H4 (cell line): ENCODE results near the gene NAPSA. TPM values are rescaled to one million over a fixed set of nuclear protein-coding genes. Genes with fewer than 3 reads are reported as not detected.
"Not testable (repeated sequence)": the region's sequence is repeated elsewhere in the genome, so short reads cannot be mapped to it uniquely, and the experiment has no call there.

ENCODE experiments used
- DNase-seq: peaks from one replicate; pipeline ENCODE4 v3.0.0-alpha.2; 2015; ENCODE audit warnings: low spot score
- total RNA-seq: library from RNA; depleted of rRNA; stranded (reverse); fragments of >200 nt; shearing (Covaris generic); gene quantifications from 2 replicates; pipeline ENCODE4 v1.2.3, GENCODE V29; 2014

The NAPSA gene
- total RNA-seq, 1 experiment from 2014 or later = 0.99 TPM

GRCh38 chr19:50361290-50362029 is 4.0 kb downstream of the NAPSA start:
- DNase-seq = no peak

DNA sequence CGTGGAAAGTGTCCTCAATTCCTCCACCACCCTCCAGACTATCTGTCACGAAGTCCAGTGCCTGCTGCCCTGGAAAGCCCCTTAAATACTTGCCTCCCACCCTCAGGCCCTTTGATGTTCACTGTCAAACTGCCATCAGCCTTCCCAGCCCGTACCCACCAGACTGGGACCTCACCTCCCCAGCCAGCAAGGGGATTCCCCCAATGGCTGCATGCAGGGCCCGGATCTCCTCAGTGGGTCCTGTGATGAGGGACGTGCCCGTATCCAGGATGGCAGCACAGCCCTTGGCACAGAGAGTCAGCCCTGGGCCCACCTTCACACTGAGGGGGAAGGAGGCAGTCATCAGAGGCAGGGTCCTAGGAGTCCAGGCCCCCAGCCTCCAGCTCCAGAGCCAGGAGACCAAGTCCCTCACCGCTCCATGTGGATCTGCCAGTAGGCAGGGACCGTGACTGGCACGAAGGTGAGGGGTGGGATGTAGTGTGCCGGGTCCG is 6.1 kb downstream of the NAPSA start:
- no peak for DNase-seq

DNA sequence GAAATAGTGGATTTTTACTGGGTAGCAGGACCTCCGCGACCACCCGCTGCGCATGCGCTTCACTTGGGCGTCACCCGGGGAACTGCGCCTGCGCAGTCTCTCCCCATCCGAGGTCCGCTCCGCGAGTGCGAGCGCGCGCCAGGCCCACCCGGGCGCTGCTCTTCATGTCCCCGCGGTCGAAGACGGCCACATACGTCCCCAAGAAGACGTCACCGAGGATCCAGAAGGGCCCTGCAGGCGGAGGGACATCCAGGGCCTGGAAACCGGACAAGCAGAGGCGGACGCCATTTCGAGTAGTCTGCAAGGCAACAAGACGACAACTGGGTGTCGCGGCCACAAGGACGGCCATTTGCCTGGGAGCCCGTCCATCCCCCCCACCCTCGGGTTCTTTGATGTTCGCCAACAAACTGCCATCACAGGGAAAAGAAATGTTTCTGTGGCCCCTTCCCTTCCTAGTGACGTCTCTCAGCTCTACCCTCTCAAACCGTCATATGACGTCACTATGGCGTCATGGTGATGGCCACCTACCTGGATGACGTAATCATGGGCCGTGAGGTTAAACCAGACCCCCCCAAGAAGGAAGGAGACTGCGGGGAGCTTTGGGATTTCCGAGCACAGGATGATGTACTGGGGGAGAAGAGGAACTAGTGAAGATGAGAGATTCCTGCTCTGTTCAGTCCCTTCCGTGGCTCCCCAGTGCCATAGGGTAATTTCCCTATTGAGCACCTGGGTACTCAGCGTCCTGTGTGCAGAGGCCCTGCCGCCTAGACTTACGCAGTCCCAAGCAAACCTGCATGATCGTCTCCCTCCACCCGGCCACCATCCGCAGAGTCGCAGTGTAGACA is 6.7 kb downstream of the NAPSA start:
- DNase-seq = no peak

DNA sequence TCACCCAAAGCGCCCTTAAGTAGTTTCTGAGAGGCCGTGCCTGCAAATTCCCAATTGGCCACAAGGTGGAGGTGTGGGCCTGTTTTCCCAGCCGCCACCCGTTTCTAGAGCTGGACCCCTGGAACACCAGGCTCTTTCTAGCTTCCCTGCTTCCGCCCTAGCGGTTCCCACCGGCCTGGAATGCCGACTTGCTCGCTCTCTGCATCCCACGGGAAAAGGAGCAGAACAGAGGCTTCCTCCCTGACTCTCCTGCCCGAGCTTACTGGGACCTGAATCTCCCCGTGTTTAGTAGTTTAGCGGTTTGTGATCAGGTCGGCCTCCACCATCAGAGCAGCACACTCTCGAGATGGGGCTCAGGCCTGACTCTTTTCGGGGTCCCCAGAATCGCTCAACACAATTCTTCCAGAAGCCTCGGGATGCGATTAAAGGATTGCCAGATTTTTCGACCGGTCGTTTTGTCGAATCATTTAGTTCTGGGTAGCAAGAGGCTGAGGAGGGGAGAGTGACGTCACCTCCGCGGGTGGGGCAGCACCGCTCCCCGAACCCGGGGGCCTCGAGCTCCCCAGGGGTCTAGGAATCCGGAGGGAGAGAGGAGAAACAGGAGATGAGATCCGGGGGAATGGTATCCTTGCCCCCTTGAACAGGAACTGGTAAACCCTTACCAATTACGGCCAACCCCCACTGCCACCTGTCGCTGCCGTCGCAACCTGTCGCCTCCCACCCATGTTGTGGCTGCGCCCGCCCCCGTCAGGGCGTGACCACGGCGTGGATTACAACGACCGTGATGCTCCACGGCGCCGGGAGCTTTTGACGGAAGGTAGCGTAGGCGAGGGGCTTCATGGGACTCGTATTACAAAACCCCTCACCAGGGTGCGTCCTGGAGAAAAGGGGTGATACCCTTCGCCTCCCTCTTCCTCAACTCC is 8.0 kb downstream of the NAPSA start:
- peak; percentile 67 for DNase-seq

DNA sequence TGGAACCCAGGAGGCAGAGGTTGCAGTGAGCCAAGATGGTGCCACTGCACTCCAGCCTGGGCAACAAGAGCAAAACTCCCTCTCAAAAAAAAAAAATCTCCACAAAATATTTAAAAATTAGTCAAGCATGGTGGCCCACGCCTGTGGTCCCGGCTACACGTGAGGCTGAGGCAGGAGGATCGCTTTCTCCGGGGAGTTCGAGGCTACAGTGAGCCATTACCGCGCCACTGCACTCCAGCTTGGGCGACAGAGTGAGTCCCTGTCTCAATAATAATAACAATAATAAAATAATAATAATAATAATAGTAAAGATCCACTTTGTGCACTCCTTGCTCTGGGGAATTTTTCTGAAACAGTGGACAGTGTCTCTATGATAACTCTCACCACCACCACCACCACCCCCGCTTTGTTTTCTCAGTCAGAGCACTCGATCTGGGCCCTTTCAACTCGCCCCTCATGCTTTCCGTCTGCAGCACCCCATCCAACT is 8.7 kb downstream of the NAPSA start:
- DNase-seq = no peak

DNA sequence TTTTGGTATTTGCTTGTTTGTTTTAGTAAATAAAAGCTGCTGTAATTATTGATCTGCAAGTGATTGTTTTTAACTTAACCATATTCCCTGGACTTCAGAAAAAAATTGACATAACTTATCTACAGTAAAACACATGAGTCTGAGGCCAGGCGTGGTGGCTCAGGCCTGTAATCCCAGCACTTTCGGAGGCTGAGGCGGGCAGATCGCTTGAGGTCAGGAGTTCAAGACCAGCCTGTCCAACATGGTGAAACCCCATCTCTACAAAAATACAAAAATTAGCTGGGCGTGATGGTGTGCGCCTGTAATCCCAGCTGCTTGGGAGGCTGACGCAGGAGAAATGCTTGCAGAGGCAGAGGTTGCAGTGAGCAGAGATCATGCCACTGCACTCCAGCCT is 12.0 kb downstream of the NAPSA start:
- not testable (repeated sequence) for DNase-seq

DNA sequence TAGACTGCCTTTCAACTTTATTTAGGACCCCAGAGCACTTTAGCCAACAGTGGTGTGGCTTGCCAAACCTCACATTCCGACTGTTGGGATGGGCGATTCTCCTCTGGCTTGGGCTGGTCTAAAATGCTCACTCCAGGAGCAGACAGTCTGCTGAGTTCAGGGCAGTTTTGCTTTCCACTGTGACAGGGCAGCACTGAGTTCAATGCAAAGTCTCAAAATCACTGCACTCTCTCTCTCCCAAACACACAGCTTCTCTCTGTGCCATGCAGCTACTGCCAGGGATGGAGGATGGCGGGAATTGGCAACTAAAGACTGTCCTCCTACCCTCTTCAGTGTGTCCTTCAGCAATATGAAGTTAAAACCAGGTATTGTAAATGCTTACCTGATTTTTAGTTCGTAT is 13.2 kb downstream of the NAPSA start:
- no peak for DNase-seq

DNA sequence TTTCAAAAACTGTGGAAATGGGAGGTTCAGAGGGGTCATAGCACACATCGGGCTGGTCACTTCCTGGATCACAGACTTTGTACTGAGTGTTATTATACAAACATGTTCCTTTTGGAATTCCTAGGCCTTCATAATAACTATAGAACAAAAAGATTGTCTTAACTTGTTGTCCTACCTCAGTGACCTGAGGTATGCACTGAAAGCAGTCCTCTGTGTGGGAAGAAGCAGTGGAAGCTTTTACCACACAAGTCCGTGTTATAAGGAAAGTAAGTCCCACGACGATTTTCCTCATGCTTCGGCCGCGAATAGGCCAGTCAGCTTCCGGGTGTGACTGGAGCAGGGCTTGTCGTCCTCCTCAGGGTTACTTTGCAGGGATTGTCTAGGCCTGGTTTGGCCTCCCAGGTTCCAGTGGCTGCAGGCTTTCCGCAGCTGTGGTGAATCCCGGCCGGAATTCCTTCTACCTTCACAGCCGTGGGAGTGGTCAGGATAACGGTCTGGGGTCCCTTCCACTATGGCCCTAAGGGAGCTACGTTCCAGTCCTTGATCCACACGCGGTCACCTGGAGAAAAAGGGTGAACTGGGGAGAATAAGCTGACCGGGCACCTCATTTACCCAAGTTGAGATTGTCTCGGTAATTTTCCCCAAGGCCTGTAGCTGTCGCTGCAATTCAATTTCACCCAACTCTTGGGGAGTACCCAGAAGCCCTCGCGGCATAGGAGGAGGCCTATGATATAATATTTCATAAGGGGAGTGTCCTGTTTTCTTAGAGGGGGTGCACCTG is 16.0 kb downstream of the NAPSA start:
- DNase-seq = no peak

DNA sequence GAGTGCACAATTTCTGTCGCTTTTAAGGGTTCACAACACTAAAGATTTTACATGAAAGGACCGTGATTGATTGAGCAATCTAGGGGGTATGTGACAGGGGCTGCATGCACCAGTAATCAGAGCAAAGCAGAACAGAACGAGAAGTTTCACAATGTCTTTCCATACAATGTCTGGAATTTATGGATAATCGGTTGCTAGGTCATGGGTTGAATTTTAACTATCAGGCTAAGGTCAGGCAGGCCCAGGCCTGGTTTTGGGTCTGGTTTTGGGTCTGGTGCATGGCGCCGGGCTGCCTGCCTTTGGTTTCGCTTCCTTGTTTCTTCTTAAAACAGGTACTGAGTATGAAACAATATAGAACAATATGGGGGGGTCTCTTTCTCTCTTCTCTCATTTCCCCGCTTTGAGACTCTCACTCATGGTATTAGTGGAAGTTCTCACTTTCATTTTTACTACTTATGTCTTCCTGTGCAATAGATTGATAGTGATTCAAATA is 18.3 kb downstream of the NAPSA start:
- DNase-seq = not testable (repeated sequence)

GRCh38 chr19:50344661-50345318 is 20.6 kb downstream of the NAPSA start:
- no peak for DNase-seq

GRCh38 chr19:50341091-50341564 is 24.3 kb downstream of the NAPSA start:
- DNase-seq = no peak

GRCh38 chr19:50340331-50340730 is 25.1 kb downstream of the NAPSA start:
- DNase-seq = no peak

- not testable (repeated sequence) for DNase-seq
Observed at GRCh38 chr19:50337031-50337430, 28.4 kb downstream of the NAPSA start.

- DNase-seq = no peak
Observed at GRCh38 chr19:50334741-50335421, 30.6 kb downstream of the NAPSA start.

- DNase-seq = no peak
Observed at GRCh38 chr19:50333737-50334617, 31.5 kb downstream of the NAPSA start.

- peak; percentile 89 for DNase-seq
Observed at GRCh38 chr19:50333235-50333736, 32.2 kb downstream of the NAPSA start.

GRCh38 chr19:50332244-50333038 is 33.0 kb downstream of the NAPSA start:
- DNase-seq = no peak

DNA sequence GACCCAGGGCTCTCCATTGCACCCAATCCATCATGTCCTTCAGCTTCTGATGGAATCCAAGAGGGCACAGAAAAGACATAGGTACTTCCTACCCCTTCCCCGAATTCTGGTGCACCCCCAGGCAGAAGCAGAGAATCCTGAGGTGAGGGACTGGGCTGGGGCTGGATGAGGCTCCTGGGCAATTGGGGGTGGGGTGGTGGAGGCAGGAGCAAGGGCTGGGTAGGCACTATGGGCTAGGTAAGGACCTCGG is 33.5 kb downstream of the NAPSA start:
- DNase-seq = no peak
